Activated B cell treated with CpG ODN at 0.5 μM for 24 hours (primary cell): ENCODE measurements around the gene PTPN18. TPM values are rescaled to one million over a fixed set of nuclear protein-coding genes. Genes with fewer than 3 reads are reported as not detected.

ENCODE experiments used
- ATAC-seq: fragments of 200-7000 bp; cut with Tn5 transposase; one replicate; pipeline ENCODE4 v1.10.0; 2021; ENCODE audit warnings: low read depth, mild to moderate bottlenecking, moderate library complexity
- CTCF ChIA-PET: fragments of 350-600 bp; sonication (Branson Sonifier 250); formaldehyde crosslinking; loops from one replicate; lab custom pipeline; 2021; ENCODE audit warnings: antibody characterized with exemption; lab: Charles Lee
- POLR2A ChIA-PET: fragments of 350-600 bp; sonication (Branson Sonifier 250); formaldehyde crosslinking; loops from one replicate; lab custom pipeline; 2021; ENCODE audit warnings: antibody characterized with exemption; lab: Charles Lee
- DNase-seq: peaks from one replicate; pipeline ENCODE4 v3.0.0; 2022
- H3K27ac Mint-ChIP-seq: one replicate; pipeline ENCODE4 v1.8.0; 2020; ENCODE audit warnings: mixed read lengths
- H3K27me3 Mint-ChIP-seq: one replicate; pipeline ENCODE4 v1.8.0; 2021; ENCODE audit warnings: mixed read lengths
- H3K36me3 Mint-ChIP-seq: one replicate; pipeline ENCODE4 v1.8.0; 2021; ENCODE audit warnings: low read depth, mixed read lengths
- H3K4me1 Mint-ChIP-seq: one replicate; pipeline ENCODE4 v1.8.0; 2021; ENCODE audit warnings: mixed read lengths
- H3K4me3 Mint-ChIP-seq: one replicate; pipeline ENCODE4 v1.8.0; 2020; ENCODE audit warnings: mild to moderate bottlenecking, mixed read lengths
- H3K9me3 Mint-ChIP-seq: one replicate; pipeline ENCODE4 v1.8.0; 2020; ENCODE audit warnings: mixed read lengths
- intact Hi-C: fragments of 100-400 bp; cut with micrococcal nuclease; formaldehyde crosslinking; loops from one replicate; pipeline ENCODE4 v1.15.1; 2024
- total RNA-seq: library from RNA; stranded (reverse); gene quantifications from 2 replicates; pipeline ENCODE4 v1.2.3, GENCODE V29; 2022
- TF ChIP-seq, protein P1 (sequence below): fragments of 200-600 bp; IDR thresholded peaks from one replicate; pipeline ENCODE4 v1.8.0; 2022; ENCODE audit warnings: antibody characterized with exemption, mild to moderate bottlenecking

PTPN18 gene
- total RNA-seq, 1 donor from 2014 or later: 77.7 TPM

DNA sequence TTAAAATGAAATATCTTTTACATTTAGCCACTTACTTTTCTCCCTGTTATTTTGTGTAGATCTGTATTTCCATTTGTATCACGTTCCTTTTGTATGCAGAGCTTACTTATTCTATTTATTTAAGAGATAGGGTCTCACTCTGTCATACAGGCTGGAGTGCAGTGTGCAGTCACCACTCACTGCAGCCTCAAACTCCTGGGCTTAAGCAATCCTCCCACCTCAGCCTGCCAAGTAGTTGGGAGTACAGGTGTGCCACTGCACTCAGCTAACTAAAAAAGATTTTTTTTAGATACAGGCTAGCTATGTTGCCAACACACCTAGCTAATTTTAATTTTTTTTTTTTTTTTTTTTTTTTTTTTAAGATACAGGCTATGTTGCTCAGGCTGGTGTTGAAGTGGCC lies 10.9 kb downstream of the PTPN18 start:
- no peak for ATAC-seq
- H3K27ac Mint-ChIP-seq: no peak overlapping the region
- no peaks in the 10 kb centered on the region for H3K9me3 Mint-ChIP-seq
- H3K4me1 Mint-ChIP-seq: peaks cover 23% of the 10 kb centered on the region
- peaks cover 3% of the 10 kb centered on the region for H3K27me3 Mint-ChIP-seq
- no peak overlapping the region for H3K4me3 Mint-ChIP-seq
- ChIA-PET POLR2A (interaction anchor here (0.5 to 0.9 kb wide), 2 partner anchors 16 to 24 kb away, joined by 4 to 10 read pairs; partner anchors contain the start of gene IMP4), CTCF (no interaction called here)
- peaks cover under 1% of the 10 kb centered on the region for H3K36me3 Mint-ChIP-seq
- DNase-seq: no peak
- TF ChIP-seq, protein P1, sequence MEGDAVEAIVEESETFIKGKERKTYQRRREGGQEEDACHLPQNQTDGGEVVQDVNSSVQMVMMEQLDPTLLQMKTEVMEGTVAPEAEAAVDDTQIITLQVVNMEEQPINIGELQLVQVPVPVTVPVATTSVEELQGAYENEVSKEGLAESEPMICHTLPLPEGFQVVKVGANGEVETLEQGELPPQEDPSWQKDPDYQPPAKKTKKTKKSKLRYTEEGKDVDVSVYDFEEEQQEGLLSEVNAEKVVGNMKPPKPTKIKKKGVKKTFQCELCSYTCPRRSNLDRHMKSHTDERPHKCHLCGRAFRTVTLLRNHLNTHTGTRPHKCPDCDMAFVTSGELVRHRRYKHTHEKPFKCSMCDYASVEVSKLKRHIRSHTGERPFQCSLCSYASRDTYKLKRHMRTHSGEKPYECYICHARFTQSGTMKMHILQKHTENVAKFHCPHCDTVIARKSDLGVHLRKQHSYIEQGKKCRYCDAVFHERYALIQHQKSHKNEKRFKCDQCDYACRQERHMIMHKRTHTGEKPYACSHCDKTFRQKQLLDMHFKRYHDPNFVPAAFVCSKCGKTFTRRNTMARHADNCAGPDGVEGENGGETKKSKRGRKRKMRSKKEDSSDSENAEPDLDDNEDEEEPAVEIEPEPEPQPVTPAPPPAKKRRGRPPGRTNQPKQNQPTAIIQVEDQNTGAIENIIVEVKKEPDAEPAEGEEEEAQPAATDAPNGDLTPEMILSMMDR: no peak
- intact Hi-C loops: no loop called here

- POLR2A ChIA-PET: interaction anchor here (1.8 to 5.7 kb wide), 2 partner anchors 22 to 26 kb away, joined by 5 to 96 read pairs; partner anchors contain the start of gene IMP4
- intact Hi-C loops: no loop called here
- no peak for DNase-seq
- Mint-ChIP-seq H3K36me3 (peaks cover 11% of the 10 kb centered on the region), H3K27ac (no peak overlapping the region), H3K4me3 (no peak overlapping the region), H3K27me3 (peaks cover 3% of the 10 kb centered on the region), H3K9me3 (no peaks in the 10 kb centered on the region), H3K4me1 (peaks cover 34% of the 10 kb centered on the region)
- TF ChIP-seq, protein P1: no peak
- ATAC-seq: no peak
- CTCF ChIA-PET: no interaction called here
Observed at GRCh38 chr2:130368786-130369185, 12.9 kb downstream of the PTPN18 start.

- peaks cover 3% of the 10 kb centered on the region for H3K27me3 Mint-ChIP-seq
- no peak overlapping the region for H3K4me3 Mint-ChIP-seq
- intact Hi-C loops: no loop called here
- ATAC-seq (no peak), DNase-seq (no peak)
- TF ChIP-seq, protein P1: no peak
- CTCF ChIA-PET: no interaction called here
- H3K9me3 Mint-ChIP-seq: no peaks in the 10 kb centered on the region
- no peak overlapping the region for H3K27ac Mint-ChIP-seq
- POLR2A ChIA-PET: interaction anchor here (1.8 to 5.7 kb wide), 2 partner anchors 22 to 27 kb away, joined by 5 to 96 read pairs; partner anchors contain the start of gene IMP4
- H3K4me1 Mint-ChIP-seq: peaks cover 37% of the 10 kb centered on the region
- peaks cover 16% of the 10 kb centered on the region for H3K36me3 Mint-ChIP-seq
Observed at GRCh38 chr2:130369311-130369964, 13.6 kb downstream of the PTPN18 start.

DNA sequence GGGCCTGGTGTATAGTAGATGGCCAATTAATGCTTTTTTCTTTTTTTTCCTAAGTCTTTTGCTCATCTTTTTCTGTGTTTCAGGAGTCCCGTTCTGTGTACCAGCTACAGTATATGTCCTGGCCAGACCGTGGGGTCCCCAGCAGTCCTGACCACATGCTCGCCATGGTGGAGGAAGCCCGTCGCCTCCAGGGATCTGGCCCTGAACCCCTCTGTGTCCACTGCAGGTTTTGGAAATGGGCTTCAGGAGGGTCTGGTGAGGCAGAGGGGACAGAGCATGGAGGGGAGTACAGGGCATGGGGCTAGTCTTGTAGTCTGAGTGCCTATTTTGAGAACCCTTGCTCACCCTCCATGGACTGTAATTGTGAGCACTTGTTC lies 14.1 kb downstream of the PTPN18 start:
- POLR2A ChIA-PET: interaction anchor here (1.8 to 5.7 kb wide), 2 partner anchors 23 to 27 kb away, joined by 5 to 96 read pairs; partner anchors contain the start of gene IMP4

DNA sequence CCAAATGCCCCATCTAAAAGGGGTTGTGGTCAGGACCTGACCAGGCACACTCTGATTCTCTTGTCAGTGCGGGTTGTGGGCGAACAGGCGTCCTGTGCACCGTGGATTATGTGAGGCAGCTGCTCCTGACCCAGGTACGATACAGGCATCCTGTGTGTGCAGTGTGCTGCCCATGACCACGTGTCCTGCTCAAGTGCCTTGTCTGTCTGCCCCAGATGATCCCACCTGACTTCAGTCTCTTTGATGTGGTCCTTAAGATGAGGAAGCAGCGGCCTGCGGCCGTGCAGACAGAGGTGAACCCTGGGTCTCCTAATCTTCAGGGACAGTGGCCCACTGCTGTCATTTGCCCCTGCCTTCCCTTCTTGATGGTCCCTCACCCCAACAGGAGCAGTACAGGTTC lies 14.6 kb downstream of the PTPN18 start:
- peak overlapping the region; percentile 95 for H3K27ac Mint-ChIP-seq
- intact Hi-C loops: loop anchor here (5.0 kb wide), 1 partner anchor 427 kb away; no protein-coding TSS in a partner anchor
- H3K27me3 Mint-ChIP-seq: peaks cover 3% of the 10 kb centered on the region
- CTCF ChIA-PET: interaction anchor here (1.3 kb wide), 1 partner anchor 28 kb away, joined by 5 read pairs; the partner anchor contains the start of gene IMP4
- no peaks in the 10 kb centered on the region for H3K9me3 Mint-ChIP-seq
- H3K4me1 Mint-ChIP-seq: peaks cover 46% of the 10 kb centered on the region
- no peak for ATAC-seq
- no peak for DNase-seq
- POLR2A ChIA-PET: interaction anchor here (5.7 kb wide), 1 partner anchor 28 kb away, joined by 96 read pairs; the partner anchor contains the start of gene IMP4
- TF ChIP-seq, protein P1: no peak
- peaks cover 27% of the 10 kb centered on the region for H3K36me3 Mint-ChIP-seq
- peak overlapping the region; percentile 89 for H3K4me3 Mint-ChIP-seq

More for the DNA sequence above, 14.1 kb downstream of the PTPN18 start:
- Mint-ChIP-seq H3K27me3 (peaks cover 3% of the 10 kb centered on the region), H3K9me3 (no peaks in the 10 kb centered on the region), H3K4me3 (no peak overlapping the region), H3K4me1 (peaks cover 42% of the 10 kb centered on the region), H3K36me3 (peaks cover 22% of the 10 kb centered on the region), H3K27ac (no peak overlapping the region)
- intact Hi-C loops: loop anchor here (5.0 kb wide), 1 partner anchor 427 kb away; no protein-coding TSS in a partner anchor
- TF ChIP-seq, protein P1: no peak
- DNase-seq (no peak), ATAC-seq (no peak)
- CTCF ChIA-PET: no interaction called here
